Activated effector memory CD4-positive, alpha-beta T cell treated with Interleukin-2 at 50 U/mL for 16 hours (primary cell): ENCODE data around the gene CDC42BPA.

Experiments used
- DNase-seq: peaks from one replicate; pipeline ENCODE4 v3.0.0-alpha.2; 2020

Gene CDC42BPA

DNA sequence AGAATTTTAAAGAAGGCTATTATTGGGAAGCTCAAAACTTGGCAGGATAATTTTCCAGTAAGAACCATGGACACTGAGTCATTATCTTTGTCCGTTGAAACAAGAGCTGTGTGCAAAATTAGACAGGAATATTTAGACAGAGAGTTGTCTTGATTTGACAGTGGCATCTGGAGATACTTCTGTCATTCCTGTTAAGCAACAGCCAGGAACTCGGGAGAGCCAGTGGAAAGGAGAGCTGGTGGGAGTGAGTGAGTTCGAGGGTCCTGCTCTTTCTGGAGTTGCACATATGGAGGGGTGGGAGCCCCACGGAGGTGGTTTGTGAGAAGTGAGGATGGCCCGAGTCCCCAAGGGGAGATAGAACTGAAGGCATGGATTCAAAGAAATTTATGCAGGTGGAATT is 375.1 kb downstream of the CDC42BPA start:
- DNase-seq = no peak

GRCh38 chr1:226942392-226942791 is 375.9 kb downstream of the CDC42BPA start:
- DNase-seq = no peak

GRCh38 chr1:226940806-226941067 is 377.6 kb downstream of the CDC42BPA start:
- DNase-seq = no peak

DNA sequence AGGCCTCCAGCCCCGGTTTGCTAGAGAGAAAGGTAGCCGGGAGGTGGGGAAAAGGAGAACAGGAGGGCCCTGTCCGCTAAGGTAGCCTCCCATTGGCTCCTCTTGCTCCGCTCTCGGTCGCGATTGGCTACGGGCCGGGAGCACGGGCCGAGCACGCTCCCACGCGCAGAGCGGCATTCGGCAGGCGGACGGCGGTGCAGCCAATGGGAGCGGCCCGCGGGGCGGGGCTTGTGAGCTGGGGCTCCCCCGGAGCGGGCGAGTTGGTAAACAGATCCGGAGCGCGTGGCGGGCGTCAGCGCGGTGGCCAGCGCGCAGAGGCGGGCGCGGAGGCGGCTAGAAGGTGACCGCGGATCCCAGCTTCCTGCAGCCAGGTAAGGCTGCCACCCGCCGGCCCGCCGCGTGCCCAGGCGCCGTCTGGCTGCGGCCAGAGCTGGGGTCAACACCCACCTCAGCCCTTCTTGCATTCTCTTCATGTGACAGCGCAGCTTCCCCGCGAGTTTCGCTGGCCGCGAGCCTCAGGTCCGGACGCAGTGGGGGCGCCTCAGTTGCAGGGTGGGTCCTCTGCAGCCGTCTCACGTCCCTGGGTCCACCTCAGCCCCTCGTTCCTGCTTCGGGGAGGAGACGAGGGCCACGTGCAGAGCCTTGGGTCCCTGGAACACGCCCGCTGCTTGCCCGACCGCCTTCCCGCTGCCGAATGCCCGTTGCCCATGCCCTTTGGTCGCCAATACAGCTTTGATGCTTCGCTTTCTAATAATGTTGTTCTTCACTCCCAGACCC is 378.1 kb downstream of the CDC42BPA start, which contains the start of gene COQ8A:
Gene COQ8A (plus strand): TSS at position 266 of the 777 bp plus-strand sequence. CDS start 21,092 bp downstream, outside the sequence.
- peak; percentile 99 for DNase-seq
